SK-N-SH (cell line): ENCODE results near the gene SPRY2. TPM values are rescaled to one million over a fixed set of nuclear protein-coding genes. Genes with fewer than 3 reads are reported as not detected.
A peak's percentile ranks its signal among the peaks of the same experiment; 100 is the strongest.

Experiments used
- CTCF ChIA-PET: fragments of 300-600, 350-600 bp; formaldehyde crosslinking; extraction: SDS; loops from one replicate; lab custom pipeline; 2021; lab: Yijun Ruan, JAX
- POLR2A ChIA-PET: fragments of 350-600 bp; sonication (Branson Sonifier 250); formaldehyde crosslinking; extraction: SDS; loops from one replicate; lab custom pipeline; 2020; ENCODE audit warnings: antibody characterized with exemption, inconsistent platforms; lab: Yijun Ruan, JAX
- DNase-seq: peaks from one replicate; pipeline ENCODE4 v3.0.0; 2012
- H2AFZ ChIP-seq: fragments of 200-600 bp; sonication (generic); 2 replicates; pipeline ENCODE4 v1.8.1; 2016; ENCODE audit warnings: antibody characterized with exemption, mild to moderate bottlenecking, low read depth
- H3F3A ChIP-seq: fragments of 200-600 bp; sonication (generic); replicated peaks from 2 replicates; pipeline ENCODE3; 2016; ENCODE audit warnings: antibody characterized with exemption, mild to moderate bottlenecking; ENCODE audit not compliant: insufficient read depth
- H3K27ac ChIP-seq, 2 experiments: fragments of 200-500 bp in 1 of 2; fragments of 200-600 bp in 1 of 2; sonication (Bioruptor generic) in 1 of 2; sonication (generic), shearing (Covaris generic) in 1 of 2; 2 replicates each; pipeline versions ENCODE4 v1.5.1 to v1.6.1; 2014 to 2016; ENCODE audit warnings: low read depth in 2 of 2, inconsistent platforms in 1 of 2, low read length in 1 of 2, mild to moderate bottlenecking in 1 of 2, mixed read lengths in 1 of 2
- H3K27me3 ChIP-seq: fragments of 200-600 bp; sonication (generic), shearing (Covaris generic); 2 replicates; pipeline ENCODE4 v1.6.1; 2016; ENCODE audit warnings: mixed run types; ENCODE audit not compliant: insufficient read depth
- H3K36me3 ChIP-seq, 2 experiments: fragments of 200-500 bp in 1 of 2; fragments of 200-600 bp in 1 of 2; sonication (Bioruptor generic) in 1 of 2; sonication (generic) in 1 of 2; replicated peaks in 1 of 2; 2 replicates each; pipeline versions ENCODE3 to v1.5.1; 2014 to 2016; ENCODE audit warnings: low read length in 1 of 2, mild to moderate bottlenecking in 1 of 2; ENCODE audit not compliant: insufficient read depth in 2 of 2, control insufficient read depth in 1 of 2
- H3K4me1 ChIP-seq, 2 experiments: fragments of 200-500 bp in 1 of 2; fragments of 200-600 bp in 1 of 2; sonication (Bioruptor generic) in 1 of 2; sonication (generic), shearing (Covaris generic) in 1 of 2; 2 replicates each; pipeline versions ENCODE4 v1.5.1 to v1.6.1; 2014 to 2016; ENCODE audit warnings: low read depth in 1 of 2, low read length in 1 of 2, mixed run types in 1 of 2; ENCODE audit not compliant: insufficient read depth in 2 of 2, control insufficient read depth in 1 of 2
- H3K4me2 ChIP-seq: fragments of 200-600 bp; sonication (generic), shearing (Covaris generic); 2 replicates; pipeline ENCODE4 v1.6.1; 2017; ENCODE audit warnings: mixed run types
- H3K4me3 ChIP-seq, 2 experiments: fragments of 200-500 bp in 1 of 2; fragments of 200-600 bp in 1 of 2; sonication (Bioruptor generic) in 1 of 2; sonication (generic), shearing (Covaris generic) in 1 of 2; 2 replicates each; pipeline versions ENCODE4 v1.5.1 to v1.8.1; 2014 to 2016; ENCODE audit warnings: low read depth in 2 of 2, inconsistent platforms in 1 of 2, low read length in 1 of 2, mild to moderate bottlenecking in 1 of 2, mixed read lengths in 1 of 2, moderate library complexity in 1 of 2
- H3K79me2 ChIP-seq: fragments of 200-600 bp; sonication (generic); 2 replicates; pipeline ENCODE4 v1.8.1; 2017; ENCODE audit warnings: mild to moderate bottlenecking; ENCODE audit not compliant: insufficient read depth
- H3K9ac ChIP-seq: fragments of 200-600 bp; sonication (generic); 2 replicates; pipeline ENCODE4 v1.6.1; 2017; ENCODE audit warnings: mixed run types
- H3K9me2 ChIP-seq: fragments of 200-600 bp; sonication (generic); 2 replicates; pipeline ENCODE4 v1.6.1; 2017; ENCODE audit warnings: mixed run types
- H3K9me3 ChIP-seq: fragments of 200-600 bp; sonication (generic); 2 replicates; pipeline ENCODE4 v1.6.1; 2017; ENCODE audit warnings: mixed run types, mild to moderate bottlenecking, moderate library complexity
- H4K20me1 ChIP-seq: fragments of 200-600 bp; sonication (generic); 2 replicates; pipeline ENCODE4 v1.6.1; 2017; ENCODE audit warnings: mild to moderate bottlenecking, mixed run types; ENCODE audit not compliant: insufficient read depth
- CHD2 ChIP-seq: fragments of 150-350 bp; IDR thresholded peaks from 2 replicates; pipeline ENCODE4 v1.6.1; 2018; ENCODE audit warnings: low read length; ENCODE audit not compliant: partially characterized antibody
- CTCF ChIP-seq: fragments of 200-600 bp; sonication (generic); IDR thresholded peaks from 2 replicates; pipeline ENCODE4 v1.6.1; 2017; ENCODE audit warnings: antibody characterized with exemption, mild to moderate bottlenecking, moderate library complexity
- FOSL2 ChIP-seq: IDR thresholded peaks from 2 replicates; pipeline ENCODE4 v1.4.0; 2012; ENCODE audit warnings: low read depth, mild to moderate bottlenecking, moderate library complexity, borderline replicate concordance
- FOXM1 ChIP-seq: IDR thresholded peaks from 2 replicates; pipeline ENCODE4 v1.4.0; 2012; ENCODE audit warnings: low read depth, mild to moderate bottlenecking
- GABPA ChIP-seq: IDR thresholded peaks from 2 replicates; pipeline ENCODE4 v1.4.0; 2012; ENCODE audit warnings: low read depth, mild to moderate bottlenecking
- MAX ChIP-seq: IDR thresholded peaks from 2 replicates; pipeline ENCODE4 v1.4.0; 2012; ENCODE audit warnings: low read depth
- NFIC ChIP-seq: IDR thresholded peaks from 2 replicates; pipeline ENCODE4 v1.4.0; 2012; ENCODE audit warnings: borderline replicate concordance
- POLR2AphosphoS5 ChIP-seq: IDR thresholded peaks from 2 replicates; pipeline ENCODE4 v1.6.1; 2012; ENCODE audit warnings: low read depth, low read length
- RAD21 ChIP-seq: IDR thresholded peaks from 2 replicates; pipeline ENCODE4 v1.6.1; 2012; ENCODE audit warnings: mild to moderate bottlenecking, low read length
- RCOR1 ChIP-seq: fragments of 150-350 bp; IDR thresholded peaks from 2 replicates; pipeline ENCODE4 v1.6.1; 2017; ENCODE audit warnings: antibody characterized with exemption, low read length
- REST ChIP-seq: IDR thresholded peaks from 2 replicates; pipeline ENCODE4 v1.6.1; 2012; ENCODE audit warnings: mild to moderate bottlenecking, low read depth, low read length, moderate library complexity
- RXRA ChIP-seq: IDR thresholded peaks from 2 replicates; pipeline ENCODE4 v1.4.0; 2012; ENCODE audit warnings: low read depth, mild to moderate bottlenecking, borderline replicate concordance
- SMC3 ChIP-seq: IDR thresholded peaks from 2 replicates; pipeline ENCODE4 v1.6.1; 2012; ENCODE audit warnings: low read depth, low read length, improper control_type of control experiment
- TCF12 ChIP-seq: IDR thresholded peaks from 2 replicates; pipeline ENCODE4 v1.4.0; 2012
- TEAD4 ChIP-seq: IDR thresholded peaks from 2 replicates; pipeline ENCODE4 v1.4.0; 2012; ENCODE audit warnings: mild to moderate bottlenecking, borderline replicate concordance; ENCODE audit not compliant: insufficient read depth
- ZBTB33 ChIP-seq: IDR thresholded peaks from 2 replicates; pipeline ENCODE4 v1.4.0; 2012; ENCODE audit warnings: low read depth, borderline replicate concordance
- WGBS: methylation state at CpG from one replicate; pipeline ENCODE4 v1.1.6; 2017; ENCODE audit warnings: low lambda C conversion rate; 5-methylcytosine and 5-hydroxymethylcytosine counted together
- polyA plus RNA-seq, 3 experiments: library from polyadenylated mRNA; depleted of rRNA; stranded (reverse); fragments of >200 nt; gene quantifications; 2 replicates each; pipeline ENCODE4 v1.2.3, GENCODE V29; 2012

SPRY2 gene
- polyA plus RNA-seq, 1 of the 3 experiments (the other 2 are of a cell fraction), result 122 TPM

- POLR2A ChIA-PET, result no interaction called here
- TF ChIP-seq RAD21 (no peak), GABPA (no peak), POLR2AphosphoS5 (no peak), REST (no peak), NFIC (no peak), CHD2 (no peak), RXRA (no peak), TEAD4 (no peak), CTCF (no peak), FOXM1 (no peak), SMC3 (no peak), TCF12 (no peak), MAX (no peak), RCOR1 (no peak), FOSL2 (no peak), ZBTB33 (no peak)
- TF ChIP-seq, all 33 proteins: peak for 0
Observed at GRCh38 chr13:80359778-80360452, 19.0 kb upstream of the SPRY2 start.

More at GRCh38 chr13:80359778-80360452, 19.0 kb upstream of the SPRY2 start:
- peaks cover 10 to 24% of the 10 kb centered on the region in 2 experiments; a peak in 3 of 4 replicates for H3K4me1 ChIP-seq
- peak overlapping the region; percentile 36; the same call in 1 of the 2 replicates for H2AFZ ChIP-seq
- H3K27me3 ChIP-seq, result no peaks in the 10 kb centered on the region
- no peaks in the 10 kb centered on the region for H3K9me2 ChIP-seq
- WGBS, result 90% methylated on average over 6 of the region's 6 CpGs
- H3K27ac ChIP-seq, result peak overlapping the region; percentile 10 to 69; a peak in 2 of 4 replicates
- H3K36me3 ChIP-seq, result no peaks in the 10 kb centered on the region
- H3K4me3 ChIP-seq, result no peak overlapping the region
- no peaks in the 10 kb centered on the region for H3K79me2 ChIP-seq
- CTCF ChIA-PET, result interaction anchor here (1.0 to 1.8 kb wide), 3 partner anchors 17 to 936 kb away, joined by 3 to 11 read pairs (median 3); no protein-coding TSS in a partner anchor
- H3K4me2 ChIP-seq, result no peak overlapping the region
- H3F3A ChIP-seq, result no peaks in the 10 kb centered on the region
- H3K9ac ChIP-seq, result no peak overlapping the region
- no peaks in the 10 kb centered on the region for H3K9me3 ChIP-seq
- no peaks in the 10 kb centered on the region for H4K20me1 ChIP-seq
- no peak for DNase-seq
